GM19372 (cell line): ENCODE data around the gene UNCX.
"Not testable (repeated sequence)": the region's sequence is repeated elsewhere in the genome, so short reads cannot be mapped to it uniquely, and the experiment has no call there.

ENCODE experiments used
- ATAC-seq: cut with Tn5 transposase; IDR thresholded peaks from one replicate; pipeline ENCODE4 v1.9.1; 2021; ENCODE audit warnings: mild to moderate bottlenecking, low read depth, moderate library complexity; ENCODE audit not compliant: unreplicated experiment

The UNCX gene

DNA sequence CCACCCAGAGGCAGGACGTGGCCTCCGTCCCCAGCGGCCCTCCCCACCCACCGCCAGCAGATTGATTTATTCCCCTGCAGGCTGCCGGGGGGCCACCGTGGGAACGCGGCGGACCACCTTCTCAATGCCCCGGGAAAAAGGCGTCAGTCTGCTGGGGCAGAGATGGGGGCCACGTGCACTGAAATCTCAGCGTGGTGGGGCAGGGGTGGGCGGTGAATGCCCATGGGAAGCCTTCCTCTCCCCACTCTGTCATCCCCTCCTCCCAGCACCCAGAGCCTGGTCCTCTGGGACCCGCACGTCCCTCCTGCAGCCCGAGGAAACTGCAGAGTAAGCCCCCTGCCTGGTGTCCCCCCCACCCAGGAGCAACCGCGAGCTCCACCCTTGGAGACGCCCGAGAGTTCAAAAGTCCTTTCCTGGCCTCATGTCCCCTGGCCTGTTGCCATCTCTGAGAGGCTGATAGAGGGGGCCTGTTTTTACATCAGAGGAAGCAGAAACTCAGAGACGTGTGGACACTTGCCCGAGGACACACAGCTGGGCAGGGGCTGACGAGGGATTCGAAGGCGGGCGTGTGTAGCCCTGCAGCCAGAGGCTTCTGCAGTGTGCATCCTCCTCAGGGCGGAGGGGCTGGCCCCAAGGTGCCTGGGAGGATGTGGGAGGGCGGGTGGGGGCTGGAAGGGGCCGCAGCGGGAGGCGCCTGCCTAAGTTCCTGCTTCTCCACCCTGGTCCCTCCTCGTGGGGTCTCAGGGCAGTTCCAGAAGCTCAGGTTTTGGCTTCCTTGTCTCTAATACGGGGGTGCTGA, 21.8 kb downstream of the UNCX start:
- ATAC-seq, result no peak

- no peak for ATAC-seq
Measured at GRCh38 chr7:1255080-1255816, 22.6 kb downstream of the UNCX start.

- ATAC-seq, result no peak
Measured at GRCh38 chr7:1255817-1256340, 23.2 kb downstream of the UNCX start.

DNA sequence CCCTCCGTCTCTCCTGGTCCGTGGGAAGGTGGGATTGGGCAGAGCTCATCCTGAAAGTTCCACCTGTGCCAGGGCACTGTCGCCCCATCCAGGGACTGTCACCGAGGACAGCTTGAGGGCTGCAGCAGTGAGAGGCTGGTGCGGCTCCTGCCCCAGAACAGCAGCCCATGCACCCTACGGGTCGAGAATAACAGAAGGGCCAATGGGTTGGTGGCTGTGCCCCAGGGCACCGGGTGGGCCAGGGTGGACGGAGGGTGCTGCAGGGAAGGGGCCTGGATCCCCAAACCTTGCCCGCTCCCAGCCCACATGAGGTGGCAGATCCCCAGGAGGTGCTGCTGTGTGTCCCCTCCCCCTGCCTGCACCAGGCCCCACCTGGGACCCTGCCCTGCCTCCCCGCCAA, 23.9 kb downstream of the UNCX start:
- no peak for ATAC-seq

DNA sequence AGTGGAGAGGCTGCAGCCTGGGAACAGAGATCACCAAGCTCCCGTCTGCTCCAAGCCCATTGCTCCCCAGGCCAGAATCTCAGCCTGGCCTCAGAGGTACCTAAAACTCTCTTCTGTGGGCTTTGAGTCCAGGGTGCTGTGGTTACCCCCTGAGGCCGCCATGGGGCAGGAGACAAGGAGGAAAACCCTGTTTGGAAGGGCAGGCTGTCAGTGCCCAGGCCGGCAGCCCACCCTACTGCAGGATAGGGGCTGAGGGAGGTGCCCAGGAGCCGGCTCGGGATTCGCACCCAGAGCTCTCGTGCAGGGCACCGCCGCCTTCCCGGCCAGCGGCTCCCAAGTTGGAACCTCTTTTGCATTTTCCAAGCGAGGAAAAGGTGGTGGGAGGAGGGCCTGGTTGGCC, 24.5 kb downstream of the UNCX start:
- ATAC-seq, result no peak

DNA sequence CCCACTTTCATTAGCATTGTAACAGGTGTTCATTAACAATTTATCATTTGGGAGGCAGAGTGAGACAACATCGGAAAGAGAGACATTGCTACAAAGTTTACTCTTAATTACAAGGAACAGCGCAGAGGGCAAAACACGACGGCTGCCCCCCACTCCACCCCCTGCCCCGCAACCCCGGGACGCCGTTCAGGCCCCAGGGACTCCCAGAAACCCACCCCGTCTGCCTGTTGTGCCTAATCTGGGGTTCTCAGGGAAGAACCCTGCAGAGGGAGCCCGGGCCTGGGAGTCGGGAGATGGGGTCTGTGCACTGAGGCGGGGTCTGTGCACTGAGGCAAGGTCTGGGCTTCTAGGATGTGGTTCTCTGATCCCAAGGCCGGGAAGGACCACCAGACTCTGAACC, 25.2 kb downstream of the UNCX start:
- no peak for ATAC-seq

DNA sequence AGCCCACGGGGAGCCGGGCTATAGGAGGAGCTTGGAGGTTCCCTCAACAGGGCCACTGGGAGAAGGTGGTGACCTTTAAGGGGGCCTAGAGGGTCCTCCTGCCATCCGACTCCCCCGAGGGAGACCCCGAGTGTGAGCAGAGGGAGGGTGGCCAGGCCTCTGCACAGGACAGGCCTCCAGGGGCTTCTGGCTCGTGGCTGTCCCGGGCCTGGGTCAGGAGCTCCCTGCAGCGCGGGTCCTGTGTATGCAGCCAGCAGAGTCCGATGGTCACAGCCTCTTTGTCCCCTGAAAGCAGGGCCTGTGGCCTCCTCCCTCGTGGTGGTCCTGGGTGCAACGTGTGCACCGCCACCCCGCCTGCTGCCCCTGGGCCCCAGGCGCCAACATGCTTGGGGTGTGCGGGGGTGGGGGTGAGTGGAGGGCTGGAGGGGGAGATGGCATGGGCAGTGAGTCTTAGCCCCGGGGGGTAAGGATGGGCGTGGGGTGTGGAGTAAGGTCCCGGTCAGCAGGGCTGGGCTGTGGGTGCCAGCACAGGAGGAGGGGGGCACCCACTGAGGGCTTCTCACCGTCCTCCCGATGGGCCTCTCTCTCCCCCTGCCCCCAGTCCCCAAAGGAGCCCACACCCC, 27.1 kb downstream of the UNCX start:
- no peak for ATAC-seq

GRCh38 chr7:1260244-1260635, 27.6 kb downstream of the UNCX start:
- ATAC-seq, result no peak

DNA sequence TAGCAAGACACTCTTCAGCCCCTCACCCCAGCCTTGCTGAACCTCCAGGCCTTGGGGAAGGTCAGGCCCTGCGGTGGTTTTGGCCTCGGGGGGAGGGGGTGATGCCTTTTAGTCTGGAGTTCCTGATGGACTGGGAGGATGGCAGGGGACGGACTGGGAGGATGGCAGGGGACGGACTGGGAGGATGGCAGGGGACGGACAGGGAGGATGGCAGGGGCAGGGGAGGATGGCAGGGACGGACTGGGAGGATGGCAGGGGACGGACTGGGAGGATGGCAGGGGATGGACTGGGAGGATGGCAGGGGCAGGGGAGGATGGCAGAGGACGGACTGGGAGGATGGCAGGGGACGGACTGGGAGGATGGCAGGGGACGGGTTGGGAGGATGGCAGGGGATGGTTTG, 28.4 kb downstream of the UNCX start:
- ATAC-seq, result not testable (repeated sequence)

- ATAC-seq, result no peak
Measured at GRCh38 chr7:1262441-1262840, 29.8 kb downstream of the UNCX start.

GRCh38 chr7:1263391-1263951, 30.8 kb downstream of the UNCX start:
- ATAC-seq, result no peak

GRCh38 chr7:1264345-1265280, 31.9 kb downstream of the UNCX start:
- ATAC-seq, result no peak

DNA sequence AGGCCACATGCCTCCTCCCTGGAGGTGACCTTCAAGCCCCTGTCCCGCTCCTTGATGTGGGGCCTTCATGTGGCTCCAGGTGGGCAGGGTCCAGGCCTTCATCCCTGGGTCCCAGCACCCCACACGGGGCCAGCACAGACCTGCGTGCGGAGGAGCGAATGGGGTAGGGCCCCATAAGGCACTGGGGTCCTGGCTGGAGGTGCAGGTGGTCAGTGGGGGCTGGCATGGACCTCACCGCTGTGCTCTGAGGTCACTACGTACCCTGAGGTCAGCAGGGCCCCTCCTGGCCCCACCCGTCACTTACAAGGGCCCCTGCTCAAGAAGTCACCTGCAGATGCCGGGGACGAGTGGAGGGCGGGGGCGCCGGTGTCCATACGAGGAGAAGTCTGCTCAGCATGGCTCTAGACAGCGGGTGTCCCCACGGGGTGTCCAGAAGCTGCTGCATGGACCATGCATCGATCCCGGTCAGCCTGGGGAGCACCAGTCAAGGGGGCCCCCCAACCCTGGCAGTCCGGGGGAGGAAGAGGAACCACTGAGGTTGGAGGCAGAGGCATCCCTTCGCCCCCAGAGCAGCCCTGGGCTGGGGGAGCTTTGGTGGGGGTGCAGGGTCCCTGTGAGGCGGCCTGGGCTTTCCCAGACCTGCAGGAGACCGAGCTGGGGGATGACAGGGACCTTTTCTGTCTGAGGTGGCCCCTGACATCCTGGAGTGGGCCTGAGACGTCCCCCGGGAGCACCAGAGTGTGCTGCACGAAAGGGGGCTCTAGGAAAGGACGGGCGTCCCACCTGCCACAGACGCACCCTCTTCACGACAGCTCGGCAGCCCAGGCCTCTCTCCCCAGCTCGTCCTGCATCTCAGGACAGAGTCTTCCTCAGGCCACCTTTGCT, 34.6 kb downstream of the UNCX start:
- ATAC-seq, result no peak

DNA sequence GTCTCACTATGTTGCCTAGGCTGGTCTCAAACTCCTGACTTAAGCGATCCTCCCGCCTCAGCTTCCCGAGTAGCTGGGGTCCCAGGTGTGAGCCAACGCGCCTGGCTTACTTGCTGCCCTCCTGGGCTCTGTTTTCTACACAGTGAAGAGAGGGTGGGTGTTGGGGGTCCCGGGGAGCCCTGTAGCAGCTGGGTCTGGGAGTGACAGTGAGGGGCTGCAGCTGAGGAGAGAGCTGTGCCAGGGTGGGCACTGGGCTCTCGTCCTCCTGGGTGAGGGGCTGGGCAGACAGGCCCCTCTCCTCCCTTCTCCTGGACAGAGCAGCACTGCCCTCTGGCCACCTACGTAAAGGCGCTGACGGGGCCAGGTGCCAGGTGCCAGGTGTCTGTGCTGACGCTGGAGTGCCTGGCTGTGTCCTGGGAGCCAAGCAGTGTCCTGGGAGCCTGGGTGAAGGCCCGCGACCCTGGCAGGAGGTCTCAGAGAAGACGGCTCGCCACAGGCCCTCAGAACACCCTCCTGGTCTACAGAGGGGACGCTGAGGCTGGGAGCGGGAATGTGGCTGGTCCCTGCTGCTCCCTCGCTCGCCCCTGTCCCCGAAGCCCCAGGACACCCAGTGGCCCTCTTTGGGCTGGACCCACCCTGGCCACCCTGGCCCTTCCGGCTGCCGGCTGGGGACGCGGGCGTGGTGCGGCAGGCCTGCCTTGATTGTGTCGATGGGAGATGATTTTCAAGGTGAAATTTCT, 35.6 kb downstream of the UNCX start:
- no peak for ATAC-seq

- no peak for ATAC-seq
Measured at GRCh38 chr7:1268866-1269265, 36.2 kb downstream of the UNCX start.

DNA sequence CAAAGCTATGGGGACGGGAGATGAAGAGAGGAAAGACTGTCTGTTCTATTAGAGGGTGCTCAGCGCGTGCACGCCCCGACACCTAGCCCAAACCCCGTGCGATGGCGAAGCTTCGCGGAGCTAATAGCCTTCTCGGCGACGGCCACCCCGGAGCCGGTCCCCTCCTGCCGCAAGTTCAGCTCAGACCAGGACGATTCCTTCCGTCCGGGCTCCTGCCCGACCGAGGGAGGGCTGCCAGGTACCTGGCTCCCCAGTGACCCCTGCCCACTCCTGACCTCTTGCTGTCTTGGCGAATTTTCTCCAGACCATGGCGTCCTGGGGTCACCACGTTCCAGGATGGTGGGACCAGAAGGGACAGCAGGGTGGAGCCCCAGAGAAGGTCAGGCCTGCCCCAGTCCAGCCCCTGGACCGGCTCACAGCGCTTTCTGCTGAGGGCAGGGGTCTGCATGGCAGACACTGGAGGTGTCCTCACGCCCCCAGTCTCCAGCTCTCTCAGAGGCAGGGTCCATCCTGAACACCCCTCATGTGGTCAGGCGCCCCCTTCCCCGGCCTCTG, 36.7 kb downstream of the UNCX start:
- no peak for ATAC-seq

- no peak for ATAC-seq
Measured at GRCh38 chr7:1270181-1270580, 37.5 kb downstream of the UNCX start.

DNA sequence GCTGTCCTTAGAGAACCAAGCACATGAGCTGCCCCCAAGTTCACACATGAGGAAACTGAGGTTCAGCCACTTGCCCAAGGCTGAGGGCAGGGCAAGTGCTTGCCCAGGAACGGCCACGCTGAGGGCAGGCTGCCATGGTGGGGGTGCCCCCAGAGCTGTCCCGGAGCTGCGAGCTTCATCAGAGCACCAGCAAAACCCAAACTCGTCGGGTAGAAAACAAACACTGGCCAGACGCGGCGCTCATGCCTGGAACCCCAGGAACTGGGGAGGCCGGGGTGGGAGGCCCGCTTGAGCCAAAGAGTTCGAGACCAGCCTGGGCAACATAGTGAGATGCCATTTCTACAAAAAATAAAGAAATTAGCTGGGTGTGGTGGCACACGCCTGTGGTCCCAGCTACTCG, 38.4 kb downstream of the UNCX start:
- no peak for ATAC-seq
